K562 (cell line): ENCODE results near the gene CHCHD6. TPM values are rescaled to one million over a fixed set of nuclear protein-coding genes. Genes with fewer than 3 reads are reported as not detected.

ENCODE experiments used
- MGA ChIP-seq: fragments of 450-650 bp; IDR thresholded peaks from 2 replicates; pipeline ENCODE4 v1.6.1; 2016; ENCODE audit warnings: mild to moderate bottlenecking, moderate library complexity
- polyA plus RNA-seq, 8 experiments: library from polyadenylated mRNA; depleted of rRNA in 4 of 8; stranded (reverse) in 5 of 8; unstranded in 3 of 8; fragments of >200 nt; fragmentation: Nextera tagmentation in 2 of 8; fragmentation: Illumina TruSeq in 1 of 8; extraction: Ambion mirVana in 2 of 8; extraction: Trizol in 1 of 8; gene quantifications; 2 replicates each; pipeline versions ENCODE4 v1.2.1 to v1.2.3, GENCODE V29; 2011 to 2014; ENCODE audit warnings: inconsistent platforms in 1 of 8, missing spikeins in 1 of 8
- total RNA-seq, 7 experiments: library from RNA; depleted of rRNA in 6 of 7; stranded (reverse); fragments of >200 nt in 6 of 7; fragmentation: Illumina TruSeq in 2 of 7; extraction: Trizol in 2 of 7; gene quantifications; 2 replicates each; pipeline versions ENCODE4 v1.2.1 to v1.2.3, GENCODE V29; 2011 to 2021; ENCODE audit warnings: low replicate concordance in 1 of 7

The CHCHD6 gene
- total and polyA plus RNA-seq, 9 of the 15 experiments (the other 6 are each of a cell fraction or from before 2014, with no cell fraction given) = 4.6 to 18.6 (median 10.9) TPM

- no peak for TF ChIP-seq MGA
Measured at GRCh38 chr3:126683069-126683468, 21.0 kb upstream of the CHCHD6 start (continued).
